C1 segment of cervical spinal cord (tissue), 14 donors: ENCODE measurements around the gene SLC46A1.

Source experiments
- DNase-seq, 14 donors: peaks; one replicate each; lab custom pipeline; 2025; lab: John Stamatoyannopoulos, UW

Gene SLC46A1

GRCh38 chr17:28381141-28381825, 24.7 kb downstream of the SLC46A1 start:
- peak in 2 of 14 donors; percentile 14 to 59 for DNase-seq

- DNase-seq: no peak
Measured at GRCh38 chr17:28379814-28380801, 25.9 kb downstream of the SLC46A1 start.

GRCh38 chr17:28372945-28373274, 33.1 kb downstream of the SLC46A1 start:
- no peak for DNase-seq

GRCh38 chr17:28372203-28372944, 33.6 kb downstream of the SLC46A1 start:
- DNase-seq: peak in 4 of 14 donors; percentile 29 to 61 (median 40)

- DNase-seq: peak in 12 of 14 donors; percentile 22 to 77 (median 58)
Measured at GRCh38 chr17:28371245-28372202, 34.5 kb downstream of the SLC46A1 start, which contains the start of gene SARM1. Gene SARM1, plus strand, starts transcription at chr17:28371694. Its CDS starts 339 bp downstream, at chr17:28372033.

- no peak for DNase-seq
Measured at GRCh38 chr17:28370744-28371103, 35.3 kb downstream of the SLC46A1 start.

- DNase-seq: no peak
Measured at GRCh38 chr17:28370035-28370743, 35.8 kb downstream of the SLC46A1 start, which contains the start of gene VTN. Gene VTN, minus strand, starts transcription at chr17:28370307. Its CDS starts 104 bp downstream, at chr17:28370203.

- no peak for DNase-seq
Measured at GRCh38 chr17:28369684-28370034, 36.4 kb downstream of the SLC46A1 start.

- DNase-seq: no peak
Measured at GRCh38 chr17:28368915-28369683, 36.9 kb downstream of the SLC46A1 start.

- no peak for DNase-seq
Measured at GRCh38 chr17:28368306-28368831, 37.6 kb downstream of the SLC46A1 start.

- no peak for DNase-seq
Measured at GRCh38 chr17:28367641-28368305, 38.2 kb downstream of the SLC46A1 start.

- no peak for DNase-seq
Measured at GRCh38 chr17:28366605-28367004, 39.4 kb downstream of the SLC46A1 start.

- no peak for DNase-seq
Measured at GRCh38 chr17:28365487-28365886, 40.5 kb downstream of the SLC46A1 start.

- DNase-seq: no peak
Measured at GRCh38 chr17:28364665-28365363, 41.2 kb downstream of the SLC46A1 start, which contains the start of gene SEBOX. Gene SEBOX, minus strand, starts transcription at chr17:28365199. Its CDS starts 48 bp downstream, at chr17:28365151.

GRCh38 chr17:28363776-28364650, 42.0 kb downstream of the SLC46A1 start:
- DNase-seq: no peak

GRCh38 chr17:28363186-28363585, 42.8 kb downstream of the SLC46A1 start:
- no peak for DNase-seq

GRCh38 chr17:28357901-28358197, 48.2 kb downstream of the SLC46A1 start:
- no peak for DNase-seq
